Skin epidermis (tissue), 12 donors: Measurements from ENCODE around the gene CYP2C8.

Source experiments
- H3K27ac ChIP-seq, 21 experiments: fragments of 200-600 bp; sonication (generic) in 11 of 21; one replicate each; pipeline ENCODE4 v1.5.0; 2020; ENCODE audit warnings: mild to moderate bottlenecking in 3 of 21, inconsistent platforms in 2 of 21, moderate library complexity in 2 of 21
- H3K4me3 ChIP-seq, 7 experiments: fragments of 200-600 bp; sonication (generic) in 2 of 7; one replicate each; pipeline ENCODE4 v1.5.0; 2020; ENCODE audit warnings: inconsistent platforms in 2 of 7, mild to moderate bottlenecking in 2 of 7, moderate library complexity in 1 of 7

CYP2C8 gene

GRCh38 chr10:94989192-94989591 is 80.1 kb downstream of the CYP2C8 start:
- Histone ChIP-seq H3K4me3 (no peak overlapping the region), H3K27ac (no peak overlapping the region)
